ENCODE data around the gene RMI2.

Gene RMI2

DNA sequence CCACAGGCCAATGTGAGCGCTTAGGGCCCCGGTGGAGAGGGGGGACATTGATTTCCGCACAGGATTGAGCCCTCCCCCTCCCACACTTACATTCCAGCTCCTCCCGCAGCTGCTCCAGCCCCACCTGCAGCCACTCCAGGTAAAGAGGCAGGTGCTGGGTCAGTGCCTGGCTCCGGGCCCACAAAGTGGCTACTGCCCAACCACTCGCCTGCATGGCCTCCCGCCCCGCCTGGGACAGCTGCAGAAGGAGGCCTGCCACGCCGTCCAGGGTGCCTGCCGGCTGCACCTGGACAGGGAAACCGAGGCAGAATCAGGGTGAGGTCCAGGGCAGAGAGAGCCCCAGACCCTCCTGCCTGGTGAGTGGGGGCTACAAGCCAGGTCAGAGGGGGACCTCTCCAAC lies 46.3 kb downstream of the RMI2 start:
- Mint-ChIP-seq H3K27me3 (no peaks in the 10 kb centered on the region), H3K9me3 (no peaks in the 10 kb centered on the region), H3K27ac (no peak overlapping the region), H3K4me3 (no peak overlapping the region), H3K4me1 (peaks cover 7% of the 10 kb centered on the region)
- ATAC-seq (no peak), DNase-seq (no peak)

DNA sequence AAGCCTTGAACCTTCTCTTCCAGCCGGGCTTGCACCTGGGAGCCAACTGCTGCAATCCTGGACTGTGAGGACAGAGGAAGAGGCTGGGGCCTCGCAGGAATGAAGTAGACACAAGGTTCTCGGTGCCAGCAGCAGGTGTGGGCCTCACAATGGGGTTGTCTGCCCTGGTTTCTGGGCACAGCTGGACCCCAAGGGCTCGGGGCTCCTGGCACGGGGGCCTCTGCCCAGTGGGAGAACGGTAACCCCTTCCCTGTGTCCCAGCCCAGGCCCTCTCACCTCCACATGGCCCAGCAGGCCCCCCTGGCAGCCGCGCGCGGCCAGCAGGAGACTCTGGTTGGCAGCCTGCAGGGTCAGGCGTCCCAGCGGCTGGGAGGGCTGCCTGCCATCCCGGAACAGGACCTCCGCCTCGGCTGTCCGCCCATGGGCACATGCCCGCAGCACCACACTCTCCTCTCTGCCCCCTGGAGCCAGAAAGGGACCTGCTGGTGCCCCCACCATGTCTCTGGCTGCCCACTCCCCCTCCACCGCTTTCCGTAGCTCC lies 46.9 kb downstream of the RMI2 start:
- H3K27ac Mint-ChIP-seq = no peak overlapping the region
- H3K4me3 Mint-ChIP-seq = no peak overlapping the region
- peaks cover 6% of the 10 kb centered on the region for H3K4me1 Mint-ChIP-seq

GRCh38 chr16:11393366-11393765 lies 48.1 kb downstream of the RMI2 start:
- ATAC-seq = no peak
- no peak overlapping the region for H3K4me3 Mint-ChIP-seq

More for the DNA sequence above, 46.9 kb downstream of the RMI2 start:
- no peaks in the 10 kb centered on the region for H3K9me3 Mint-ChIP-seq
- ATAC-seq (no peak), DNase-seq (no peak)
- H3K27me3 Mint-ChIP-seq = no peaks in the 10 kb centered on the region

GRCh38 chr16:11393861-11394592 lies 48.8 kb downstream of the RMI2 start:
- Mint-ChIP-seq H3K9me3 (no peaks in the 10 kb centered on the region), H3K4me1 (peaks cover 6% of the 10 kb centered on the region), H3K4me3 (no peak overlapping the region)

More at GRCh38 chr16:11393366-11393765, 48.1 kb downstream of the RMI2 start:
- H3K9me3 Mint-ChIP-seq = no peaks in the 10 kb centered on the region
- no peak for DNase-seq
- peaks cover 6% of the 10 kb centered on the region for H3K4me1 Mint-ChIP-seq
- no peaks in the 10 kb centered on the region for H3K27me3 Mint-ChIP-seq
- H3K27ac Mint-ChIP-seq = no peak overlapping the region

DNA sequence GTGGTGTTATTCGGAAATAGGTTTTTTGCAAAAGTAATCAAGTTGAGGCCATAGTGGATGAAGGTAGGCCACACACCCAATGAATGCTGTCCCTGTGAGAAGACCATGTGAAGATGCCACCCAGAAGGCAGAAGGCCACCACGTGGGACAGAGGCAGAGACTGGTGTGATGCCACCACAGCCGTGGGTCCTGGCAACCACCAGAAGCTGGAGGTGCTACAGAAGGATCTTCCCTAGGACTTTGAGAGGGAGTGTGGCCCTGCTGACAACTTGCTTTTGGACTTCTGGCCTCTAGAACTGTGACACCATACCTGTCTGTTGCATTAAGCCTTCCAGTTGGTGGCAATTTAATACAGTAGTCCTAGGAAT lies 49.3 kb downstream of the RMI2 start:
- peaks cover 6% of the 10 kb centered on the region for H3K4me1 Mint-ChIP-seq
- no peaks in the 10 kb centered on the region for H3K27me3 Mint-ChIP-seq
- no peak for ATAC-seq
- no peak for DNase-seq
- peak overlapping the region in 1 of 2 donors; percentile 59 for H3K27ac Mint-ChIP-seq
- H3K4me3 Mint-ChIP-seq = no peak overlapping the region
- H3K9me3 Mint-ChIP-seq = no peaks in the 10 kb centered on the region

More at GRCh38 chr16:11393861-11394592, 48.8 kb downstream of the RMI2 start:
- ATAC-seq (no peak), DNase-seq (no peak)
- H3K27ac Mint-ChIP-seq = peak overlapping the region in 1 of 2 donors; percentile 59
- H3K27me3 Mint-ChIP-seq = no peaks in the 10 kb centered on the region

GRCh38 chr16:11395008-11395948 lies 50.0 kb downstream of the RMI2 start:
- Mint-ChIP-seq H3K27me3 (no peaks in the 10 kb centered on the region), H3K4me1 (peaks cover 6% of the 10 kb centered on the region), H3K4me3 (no peak overlapping the region), H3K27ac (peak overlapping the region in 1 of 2 donors; percentile 76), H3K9me3 (no peaks in the 10 kb centered on the region)
- no peak for DNase-seq
- no peak for ATAC-seq

- H3K27ac Mint-ChIP-seq = peak overlapping the region in 1 of 2 donors; percentile 54
- ATAC-seq (no peak), DNase-seq (no peak)
- H3K4me3 Mint-ChIP-seq = no peak overlapping the region
- peaks cover 6% of the 10 kb centered on the region for H3K4me1 Mint-ChIP-seq
- no peaks in the 10 kb centered on the region for H3K9me3 Mint-ChIP-seq
- H3K27me3 Mint-ChIP-seq = no peaks in the 10 kb centered on the region
Observed at GRCh38 chr16:11395949-11396240, 50.6 kb downstream of the RMI2 start.

- peak; percentile 59 to 64 for DNase-seq
- no peak overlapping the region for H3K4me3 Mint-ChIP-seq
Observed at GRCh38 chr16:11396241-11397048, 51.2 kb downstream of the RMI2 start.

GRCh38 chr16:11398136-11398535 lies 52.9 kb downstream of the RMI2 start:
- H3K27ac Mint-ChIP-seq = no peak overlapping the region
- no peaks in the 10 kb centered on the region for H3K9me3 Mint-ChIP-seq
- no peaks in the 10 kb centered on the region for H3K27me3 Mint-ChIP-seq
- DNase-seq (no peak), ATAC-seq (no peak)
- peaks cover 6% of the 10 kb centered on the region for H3K4me1 Mint-ChIP-seq
- H3K4me3 Mint-ChIP-seq = no peak overlapping the region

More at GRCh38 chr16:11396241-11397048, 51.2 kb downstream of the RMI2 start:
- H3K27me3 Mint-ChIP-seq = no peaks in the 10 kb centered on the region
- peak; percentile 58 for ATAC-seq
- H3K9me3 Mint-ChIP-seq = no peaks in the 10 kb centered on the region
- peak overlapping the region; percentile 44 to 54 for H3K27ac Mint-ChIP-seq
- peaks cover 6% of the 10 kb centered on the region for H3K4me1 Mint-ChIP-seq

GRCh38 chr16:11398851-11399250 lies 53.6 kb downstream of the RMI2 start:
- Mint-ChIP-seq H3K27ac (no peak overlapping the region), H3K27me3 (no peaks in the 10 kb centered on the region), H3K9me3 (no peaks in the 10 kb centered on the region), H3K4me3 (no peak overlapping the region), H3K4me1 (peaks cover 6% of the 10 kb centered on the region)
- ATAC-seq = no peak
- DNase-seq = no peak

DNA sequence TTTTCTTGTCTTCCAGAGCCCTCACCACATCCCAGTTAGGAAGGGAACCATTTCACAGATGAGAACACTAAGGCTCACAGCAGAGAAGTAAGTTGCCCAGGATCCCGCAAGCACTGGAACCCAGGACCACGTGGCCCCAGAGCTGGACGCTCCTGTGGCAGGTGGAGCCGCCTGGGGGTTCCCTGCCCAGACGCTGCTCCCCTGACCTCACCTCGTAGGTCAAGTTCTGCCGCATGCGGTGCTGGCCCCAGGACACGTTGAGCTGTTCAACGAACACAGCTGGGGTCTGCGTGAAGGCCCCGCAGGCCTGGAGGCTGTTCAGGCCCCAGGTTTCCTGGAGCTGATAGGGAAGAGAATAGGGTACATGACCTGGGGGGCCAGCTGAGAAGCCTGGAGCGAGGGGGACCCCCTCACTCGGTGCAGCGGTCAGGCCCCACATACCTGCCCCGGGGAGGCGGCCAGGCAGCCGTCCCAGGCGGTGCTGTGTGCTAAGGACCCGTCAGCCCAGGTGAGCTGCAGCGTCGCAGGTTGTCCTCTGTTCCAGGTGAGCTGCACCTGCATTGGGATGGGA lies 54.1 kb downstream of the RMI2 start:
- DNase-seq (no peak), ATAC-seq (no peak)
- Mint-ChIP-seq H3K9me3 (no peaks in the 10 kb centered on the region), H3K4me1 (peaks cover 6% of the 10 kb centered on the region), H3K27me3 (no peaks in the 10 kb centered on the region), H3K27ac (peak overlapping the region in 1 of 2 donors; percentile 77), H3K4me3 (no peak overlapping the region)

GRCh38 chr16:11400076-11400475 lies 54.8 kb downstream of the RMI2 start:
- ATAC-seq = no peak
- no peak overlapping the region for H3K4me3 Mint-ChIP-seq
- H3K4me1 Mint-ChIP-seq = peaks cover 6% of the 10 kb centered on the region
- H3K9me3 Mint-ChIP-seq = no peaks in the 10 kb centered on the region
- no peak for DNase-seq
- peak overlapping the region in 1 of 2 donors; percentile 46 for H3K27ac Mint-ChIP-seq
- H3K27me3 Mint-ChIP-seq = no peaks in the 10 kb centered on the region

All from stimulated activated naive CD8-positive, alpha-beta T cell treated with anti-CD3 and anti-CD28 coated beads, Interleukin-15, amount 100 ng/mL, for 72 hours (primary cell).